ENCODE measurements around the gene MPST.
"Not testable (repeated sequence)": the region's sequence is repeated elsewhere in the genome, so short reads cannot be mapped to it uniquely, and the experiment has no call there.

MPST gene

GRCh38 chr22:37019309-37020191 is at the start of gene MPST, which contains the start of gene TST:
Gene MPST (plus strand): TSS chr22:37019742. CDS start chr22:37019837, 95 bp downstream.
Gene TST (minus strand): TSS chr22:37019447. CDS start chr22:37018732, 715 bp downstream.
- peak; percentile 54 to 69 for DNase-seq

GRCh38 chr22:36971341-36972125 is 48.0 kb upstream of the MPST start:
- no peak for DNase-seq

GRCh38 chr22:36976606-36977005 is 42.9 kb upstream of the MPST start:
- DNase-seq, result no peak

- DNase-seq, result peak; percentile 86 to 87
These were observed 42.1 kb upstream of the MPST start for GRCh38 chr22:36977401-36977861.

- peak; percentile 92 to 94 for DNase-seq
These were observed 41.4 kb upstream of the MPST start for GRCh38 chr22:36977947-36978660.

GRCh38 chr22:36979016-36979910 is 40.3 kb upstream of the MPST start:
- no peak for DNase-seq

GRCh38 chr22:36981247-36981775 is 38.2 kb upstream of the MPST start:
- no peak for DNase-seq

GRCh38 chr22:36982136-36982535 is 37.4 kb upstream of the MPST start:
- DNase-seq, result no peak

GRCh38 chr22:36985211-36985889 is 34.2 kb upstream of the MPST start:
- no peak for DNase-seq

- DNase-seq, result peak; percentile 83
These were observed 33.2 kb upstream of the MPST start for GRCh38 chr22:36986242-36986821.

GRCh38 chr22:36988075-36988832 is 31.3 kb upstream of the MPST start:
- no peak for DNase-seq

GRCh38 chr22:36989012-36989411 is 30.5 kb upstream of the MPST start:
- DNase-seq, result not testable (repeated sequence)

- no peak for DNase-seq
These were observed 29.1 kb upstream of the MPST start for GRCh38 chr22:36990457-36990856.

GRCh38 chr22:36991206-36991605 is 28.3 kb upstream of the MPST start:
- DNase-seq, result no peak

- DNase-seq, result no peak
These were observed 21.8 kb upstream of the MPST start for GRCh38 chr22:36997746-36998145.

GRCh38 chr22:36998620-36999351 is 20.8 kb upstream of the MPST start:
- DNase-seq, result peak in 1 of 2 experiments; percentile 39

- no peak for DNase-seq
These were observed 20.1 kb upstream of the MPST start for GRCh38 chr22:36999463-36999862.

GRCh38 chr22:37000676-37001534 is 18.6 kb upstream of the MPST start:
- DNase-seq, result no peak

Measured in activated T-cell treated with anti-CD3 and anti-CD28 coated beads, Interleukin-2, amount 50 U/mL, for 48 hours (primary cell).